HG02884 (cell line): Measurements from ENCODE around the gene HOXA3.

Experiments
- ATAC-seq: cut with Tn5 transposase; IDR thresholded peaks from one replicate; pipeline ENCODE4 v1.9.1; 2021; ENCODE audit warnings: mild to moderate bottlenecking, moderate library complexity; ENCODE audit not compliant: unreplicated experiment

The HOXA3 gene

DNA sequence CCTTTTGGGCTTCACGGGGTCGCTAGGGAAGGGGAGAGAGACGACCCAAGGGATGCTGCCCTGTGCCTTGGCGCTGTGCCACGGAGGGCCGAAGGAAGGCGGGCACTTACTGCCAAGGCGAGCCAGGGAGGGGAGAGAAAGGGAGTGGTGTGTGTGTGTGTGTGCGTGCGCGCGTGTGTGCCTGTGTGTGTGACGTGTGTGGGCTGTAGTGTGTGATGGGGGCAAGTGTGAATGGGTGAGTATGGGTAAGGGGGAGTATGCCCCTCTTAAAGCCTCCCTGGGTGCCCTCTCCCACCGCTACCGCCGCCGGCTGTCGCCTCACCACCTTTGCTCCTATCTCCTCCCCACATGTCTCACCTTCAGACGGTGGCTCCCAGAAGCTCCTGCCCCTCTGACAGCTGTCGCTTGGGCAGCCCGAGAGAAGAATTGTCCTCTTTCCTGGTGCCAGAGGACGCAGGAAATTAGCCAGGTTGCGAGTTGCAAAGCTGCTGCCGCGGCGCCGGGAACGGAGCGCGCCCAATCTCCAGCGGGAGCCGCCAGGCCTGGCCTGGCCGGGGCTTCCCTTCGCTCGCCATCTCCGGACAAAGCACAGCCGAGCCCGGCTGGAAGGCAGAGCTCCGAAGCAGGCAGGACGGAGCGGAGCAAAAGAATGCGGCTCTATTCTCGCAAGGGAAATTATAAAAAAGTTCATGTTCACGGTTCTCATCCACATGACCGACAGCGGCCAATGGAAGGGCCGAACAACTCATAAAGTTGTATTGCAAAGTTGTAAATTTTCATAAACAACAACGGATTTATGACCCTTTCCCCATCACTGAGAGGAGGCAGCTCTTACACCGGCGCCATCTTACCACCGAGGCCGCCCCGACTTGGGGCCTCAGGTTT is at the start of gene HOXA3:
TSS of gene HOXA3 (minus strand) at position 653 of the 885 bp plus-strand sequence. CDS start 41,943 bp downstream, outside the sequence.
- ATAC-seq = no peak

DNA sequence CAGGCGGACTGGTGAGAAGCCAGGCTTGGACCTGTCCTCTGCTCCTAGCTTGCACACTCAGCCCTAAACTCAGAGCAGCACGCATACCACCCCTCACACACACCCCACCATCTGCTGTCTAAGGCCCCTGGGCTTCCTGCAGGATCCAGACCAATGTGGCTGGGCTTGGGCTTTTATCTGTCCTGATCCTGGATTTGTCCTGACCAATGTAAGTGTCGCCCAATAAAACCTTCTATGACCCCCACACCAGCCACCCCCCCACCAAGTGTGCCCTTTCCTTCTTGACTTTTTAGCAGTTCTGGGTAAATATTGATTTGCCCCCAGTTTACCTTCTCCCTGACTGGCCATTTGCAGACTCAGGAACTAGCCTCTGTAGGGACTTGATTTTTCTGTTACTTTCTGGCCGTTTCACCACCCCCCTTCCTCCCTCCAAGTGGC is 49.2 kb upstream of the HOXA3 start:
- no peak for ATAC-seq

DNA sequence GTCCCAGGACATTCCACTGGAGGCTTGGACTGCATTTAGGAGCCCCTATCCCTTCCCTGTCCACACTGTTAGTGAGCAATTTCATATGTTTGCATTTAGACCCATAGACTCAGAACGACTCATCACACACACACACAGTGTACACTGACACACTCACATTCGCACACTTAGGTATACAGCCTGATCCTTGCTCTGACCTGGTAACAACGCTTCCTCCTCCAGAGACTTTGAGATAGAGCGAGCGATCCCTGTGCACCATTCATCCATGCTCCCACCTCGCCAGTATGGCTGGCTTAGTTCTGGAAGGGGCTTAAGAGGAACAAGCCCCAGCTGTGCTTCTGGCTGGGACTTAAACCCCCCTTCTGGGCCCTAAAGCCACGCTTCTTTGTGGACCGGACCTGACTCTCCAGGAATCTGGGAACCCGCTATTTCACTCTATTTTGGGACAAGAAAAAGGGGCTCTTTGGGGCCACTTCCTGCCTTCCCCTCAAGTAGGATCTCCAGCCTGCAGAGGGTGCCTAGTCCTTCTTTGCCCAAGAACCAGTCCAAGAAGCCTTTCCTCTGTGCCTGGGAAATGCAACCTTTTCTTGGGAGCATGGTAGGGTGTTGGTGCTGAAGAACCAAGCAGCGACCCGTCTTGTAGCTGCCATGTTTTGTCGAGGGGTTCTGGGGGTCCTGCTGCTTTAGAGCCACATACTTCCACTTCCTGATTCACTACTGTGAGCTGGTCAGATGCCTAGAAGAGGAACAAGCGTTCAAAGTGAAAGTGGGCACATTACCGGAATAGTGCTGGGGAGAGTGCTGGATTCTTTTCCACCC is 48.6 kb upstream of the HOXA3 start:
- no peak for ATAC-seq

GRCh38 chr7:27199849-27200760 is 47.7 kb upstream of the HOXA3 start, which contains the start of gene HOXA13:
TSS of gene HOXA13 (minus strand) at chr7:27200091. CDS start at chr7:27200077, 14 bp downstream.
- ATAC-seq = no peak

- no peak for ATAC-seq
Observed at GRCh38 chr7:27198871-27199801, 46.8 kb upstream of the HOXA3 start.

- ATAC-seq = no peak
Observed at GRCh38 chr7:27198138-27198841, 45.9 kb upstream of the HOXA3 start.

DNA sequence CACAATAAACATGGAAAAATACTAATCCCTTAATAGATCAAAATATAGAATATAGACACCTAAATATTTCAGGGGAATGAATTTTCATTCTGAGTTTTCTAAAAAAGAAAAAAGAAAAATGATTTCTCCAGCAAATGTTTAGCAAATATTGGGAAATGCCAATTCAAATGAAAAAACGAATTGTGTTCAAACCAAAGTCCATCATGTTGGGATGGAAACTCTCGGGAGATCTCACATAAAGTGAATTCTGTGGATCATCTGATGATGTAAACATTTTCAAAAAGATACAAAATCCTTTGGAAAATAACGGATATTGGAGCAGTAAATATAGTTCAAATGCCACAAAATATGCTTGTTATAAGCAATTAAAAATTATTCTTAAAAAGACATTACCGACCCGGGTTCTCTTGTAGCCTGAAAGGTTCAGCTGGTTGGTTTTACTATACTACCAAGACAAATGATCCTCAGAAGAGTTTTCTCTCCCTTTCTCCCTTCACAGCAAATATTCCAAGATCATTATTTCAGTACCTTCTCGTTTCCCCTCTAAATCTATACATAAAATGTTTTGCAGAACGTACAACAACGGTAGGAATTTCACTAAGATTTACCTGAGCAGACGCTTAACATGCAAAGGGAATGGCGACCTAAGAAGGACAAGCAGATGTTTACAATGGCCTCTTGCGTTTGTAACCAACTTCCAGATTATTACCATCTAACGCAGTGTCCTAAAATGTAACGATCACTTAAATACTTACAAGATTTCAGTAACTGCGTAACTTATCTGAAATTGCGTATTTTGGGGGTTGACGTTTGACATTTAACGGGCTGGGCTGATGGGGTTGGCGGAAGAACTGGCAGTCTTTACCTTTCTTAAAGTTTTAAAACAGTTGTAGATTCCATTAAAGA is 45.0 kb upstream of the HOXA3 start:
- no peak for ATAC-seq

GRCh38 chr7:27196287-27196767 is 43.9 kb upstream of the HOXA3 start:
- no peak for ATAC-seq

- no peak for ATAC-seq
Observed at GRCh38 chr7:27194686-27195379, 42.5 kb upstream of the HOXA3 start.

GRCh38 chr7:27194002-27194352 is 41.6 kb upstream of the HOXA3 start:
- ATAC-seq = no peak

DNA sequence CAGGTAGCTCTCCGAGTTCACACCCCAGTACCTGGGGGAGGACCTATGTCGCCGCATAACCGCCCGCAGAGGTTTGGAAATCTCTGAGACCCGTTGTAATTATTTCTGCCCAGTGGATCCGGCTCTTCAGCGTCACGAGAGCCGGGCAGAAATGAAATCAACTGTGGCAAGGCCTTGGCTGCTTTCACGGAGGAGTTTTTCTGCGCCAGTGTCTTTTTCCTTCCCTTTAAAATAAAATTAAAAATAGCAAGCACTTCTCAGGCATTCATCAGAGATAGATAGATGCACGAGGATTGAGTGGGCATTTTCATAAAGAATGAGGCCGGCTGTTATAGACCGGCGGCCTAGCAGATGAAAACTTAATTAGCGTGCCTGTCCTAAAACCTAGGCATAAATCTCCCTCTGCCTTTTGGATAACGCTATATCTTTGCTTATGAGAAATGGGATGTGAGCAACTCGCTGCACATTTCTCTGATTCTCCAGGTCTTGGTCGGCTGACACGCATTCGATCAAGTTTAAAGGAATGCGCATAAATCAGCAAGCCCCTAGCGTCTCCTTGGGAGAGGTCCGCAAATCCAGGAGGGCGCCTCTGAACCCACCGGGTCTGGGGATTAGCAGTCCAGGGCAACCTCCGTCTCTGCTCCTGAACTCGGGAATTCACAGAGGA is 41.1 kb upstream of the HOXA3 start:
- ATAC-seq = no peak

DNA sequence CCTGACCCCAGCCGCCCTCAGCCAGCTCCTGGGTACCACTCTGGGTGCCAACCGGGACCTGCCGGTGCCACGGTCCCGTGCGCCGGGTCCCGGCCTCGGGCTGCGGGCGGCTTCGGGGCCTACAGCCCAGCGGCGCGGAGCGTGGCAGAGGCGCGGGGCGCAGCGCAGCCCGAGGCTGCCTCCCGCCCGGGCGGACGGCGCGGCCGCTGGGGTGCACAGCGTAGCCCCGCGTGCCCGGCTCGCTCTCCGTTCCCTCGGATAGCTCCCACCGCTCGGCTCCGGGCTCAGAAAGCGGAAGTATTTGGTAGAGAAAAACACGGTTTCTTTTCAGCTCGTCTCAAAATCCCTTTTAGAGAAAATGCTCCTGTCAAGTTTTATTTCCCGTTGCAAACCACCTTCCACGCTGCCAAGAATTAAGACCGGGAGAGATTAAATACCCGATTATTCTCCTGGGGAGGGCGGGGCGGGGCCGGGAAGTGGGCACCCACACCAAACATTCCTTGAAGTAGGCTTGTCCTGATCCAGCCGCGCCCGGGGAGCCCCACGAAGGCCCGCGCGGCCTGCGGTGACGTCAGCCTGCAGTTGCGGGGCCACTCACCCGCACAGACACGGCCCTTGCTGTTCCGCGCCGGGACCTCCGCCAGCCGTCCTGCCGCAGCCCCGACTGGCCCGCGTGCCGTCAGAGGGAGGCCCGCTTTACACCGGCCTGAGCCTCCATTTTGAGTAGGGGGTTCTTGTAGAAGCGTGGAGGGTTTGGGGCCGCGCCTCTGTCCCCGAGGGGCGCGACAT is 40.4 kb upstream of the HOXA3 start:
- no peak for ATAC-seq

DNA sequence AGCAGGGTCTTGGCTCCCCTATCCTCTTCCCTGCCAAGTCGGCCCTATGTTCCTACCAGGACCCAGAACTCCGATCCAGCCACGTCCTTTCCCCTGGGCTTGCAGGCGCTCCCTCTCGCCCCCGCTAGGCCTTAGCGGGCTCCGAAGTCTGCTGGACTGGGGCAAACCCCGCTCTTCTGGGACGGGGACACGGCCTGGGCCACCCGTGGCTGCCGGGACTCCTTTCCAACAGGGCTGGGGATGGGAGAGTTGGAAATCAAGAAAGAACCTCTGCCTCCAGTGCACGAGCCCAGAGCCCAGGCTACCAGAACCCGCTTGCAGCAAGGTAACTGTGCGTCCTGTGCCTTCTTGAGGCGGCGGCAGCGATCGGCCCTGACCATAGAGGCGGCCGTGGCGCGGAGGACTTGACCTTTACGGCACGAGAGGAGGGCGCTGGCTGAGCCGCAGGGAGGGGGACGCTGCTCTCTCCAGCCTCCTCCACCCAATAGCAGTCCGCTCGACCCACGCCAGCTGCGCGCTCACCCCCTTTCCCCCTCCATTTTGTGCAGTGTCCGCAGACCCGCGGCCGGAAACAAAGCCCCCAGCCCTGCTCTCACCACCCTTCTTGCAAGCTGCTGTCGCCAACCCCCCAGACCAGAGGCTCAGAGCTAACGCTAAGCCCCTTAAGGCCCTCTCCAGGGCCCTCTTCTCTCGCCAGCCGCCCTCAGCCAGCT is 39.6 kb upstream of the HOXA3 start:
- ATAC-seq = no peak

GRCh38 chr7:27191161-27191731 is 38.9 kb upstream of the HOXA3 start:
- ATAC-seq = no peak
